HCT116 (cell line): ENCODE data around the gene ALKBH8.

Experiments used
- CBX3 ChIP-seq: IDR thresholded peaks from 2 replicates; pipeline ENCODE4 v1.6.1; 2012; ENCODE audit warnings: low read depth
- CEBPB ChIP-seq: IDR thresholded peaks from 2 replicates; pipeline ENCODE4 v1.6.1; 2012; ENCODE audit warnings: low read depth
- EZH2 ChIP-seq: fragments of 200-600 bp; sonication (generic); IDR thresholded peaks from 2 replicates; pipeline ENCODE4 v1.6.1; 2017; ENCODE audit warnings: antibody characterized with exemption, mixed run types
- MAX ChIP-seq: IDR thresholded peaks from 2 replicates; pipeline ENCODE4 v1.6.1; 2012
- POLR2A ChIP-seq: IDR thresholded peaks from 2 replicates; pipeline ENCODE4 v1.7.0; 2011; ENCODE audit warnings: borderline replicate concordance; ENCODE audit not compliant: insufficient read depth, insufficient read length; ENCODE audit errors: extremely low read depth
- POLR2AphosphoS5 ChIP-seq: IDR thresholded peaks from 2 replicates; pipeline ENCODE4 v1.6.1; 2011; ENCODE audit warnings: mild to moderate bottlenecking, low read depth, low read length, moderate library complexity
- SRF ChIP-seq: IDR thresholded peaks from 2 replicates; pipeline ENCODE4 v1.6.1; 2012; ENCODE audit warnings: low read depth
- TCF7L2 ChIP-seq: IDR thresholded peaks from 2 replicates; pipeline ENCODE4 v1.7.0; 2011; ENCODE audit warnings: borderline replicate concordance, inconsistent platforms; ENCODE audit not compliant: insufficient read depth, insufficient read length; ENCODE audit errors: extremely low read depth
- YY1 ChIP-seq: IDR thresholded peaks from 2 replicates; pipeline ENCODE4 v1.6.1; 2011; ENCODE audit warnings: low read length, low read depth, moderate library complexity, mild to moderate bottlenecking; ENCODE audit not compliant: insufficient replicate concordance; ENCODE audit errors: extremely low read depth
- ZBTB33 ChIP-seq: IDR thresholded peaks from 2 replicates; pipeline ENCODE4 v1.6.1; 2011; ENCODE audit warnings: mild to moderate bottlenecking, low read length, moderate library complexity; ENCODE audit not compliant: insufficient replicate concordance; ENCODE audit errors: extremely low read depth
- TF ChIP-seq, protein P1 (sequence below), 3 experiments: fragments of 200-600 bp in 1 of 3; sonication (generic) in 1 of 3; IDR thresholded peaks in 2 of 3; conservative IDR thresholded peaks in 1 of 3; 2 replicates each; pipeline ENCODE4 v1.5.1; 2012 to 2017; ENCODE audit warnings: low read depth in 2 of 3, low read length in 2 of 3, antibody characterized with exemption in 1 of 3, borderline replicate concordance in 1 of 3, control low read depth in 1 of 3, mild to moderate bottlenecking in 1 of 3, mixed read lengths in 1 of 3, mixed run types in 1 of 3, moderate library complexity in 1 of 3; ENCODE audit not compliant: insufficient read depth in 1 of 3

GRCh38 chr11:107592231-107592590 lies 26.7 kb upstream of the ALKBH8 start:
- TF ChIP-seq POLR2A (no peak), EZH2 (no peak), TCF7L2 (no peak), POLR2AphosphoS5 (no peak), MAX (no peak), SRF (no peak), YY1 (no peak), ZBTB33 (no peak), CEBPB (no peak), CBX3 (no peak)
- TF ChIP-seq, protein P1, sequence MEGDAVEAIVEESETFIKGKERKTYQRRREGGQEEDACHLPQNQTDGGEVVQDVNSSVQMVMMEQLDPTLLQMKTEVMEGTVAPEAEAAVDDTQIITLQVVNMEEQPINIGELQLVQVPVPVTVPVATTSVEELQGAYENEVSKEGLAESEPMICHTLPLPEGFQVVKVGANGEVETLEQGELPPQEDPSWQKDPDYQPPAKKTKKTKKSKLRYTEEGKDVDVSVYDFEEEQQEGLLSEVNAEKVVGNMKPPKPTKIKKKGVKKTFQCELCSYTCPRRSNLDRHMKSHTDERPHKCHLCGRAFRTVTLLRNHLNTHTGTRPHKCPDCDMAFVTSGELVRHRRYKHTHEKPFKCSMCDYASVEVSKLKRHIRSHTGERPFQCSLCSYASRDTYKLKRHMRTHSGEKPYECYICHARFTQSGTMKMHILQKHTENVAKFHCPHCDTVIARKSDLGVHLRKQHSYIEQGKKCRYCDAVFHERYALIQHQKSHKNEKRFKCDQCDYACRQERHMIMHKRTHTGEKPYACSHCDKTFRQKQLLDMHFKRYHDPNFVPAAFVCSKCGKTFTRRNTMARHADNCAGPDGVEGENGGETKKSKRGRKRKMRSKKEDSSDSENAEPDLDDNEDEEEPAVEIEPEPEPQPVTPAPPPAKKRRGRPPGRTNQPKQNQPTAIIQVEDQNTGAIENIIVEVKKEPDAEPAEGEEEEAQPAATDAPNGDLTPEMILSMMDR (IDR thresholded peaks at IDR 0.05 in 2 of 3, conservative IDR thresholded peaks at IDR 0.05 in 1 of 3; ENCODE audit: borderline replicate concordance in 1 of 3, insufficient read depth in 1 of 3, low read depth in 2 of 3, low read length in 2 of 3): no peak
